OCI-LY3 (cell line): ENCODE measurements around the gene PRKACB.
"Not testable (repeated sequence)": the region's sequence is repeated elsewhere in the genome, so short reads cannot be mapped to it uniquely, and the experiment has no call there.

Experiments
- H2AFZ ChIP-seq: fragments of 200-600, 300-600 bp; shearing (Covaris generic); 2 replicates; pipeline ENCODE4 v1.6.0; 2014; ENCODE audit warnings: antibody characterized with exemption, low read depth, low read length
- H3K27ac ChIP-seq: fragments of 200-600, 300-600 bp; sonication (generic); 2 replicates; pipeline ENCODE4 v1.5.1; 2014; ENCODE audit warnings: mild to moderate bottlenecking, low read length, moderate library complexity, mixed read lengths
- H3K27me3 ChIP-seq: fragments of 200-600, 300-600 bp; sonication (generic); 2 replicates; pipeline ENCODE4 v1.6.1; 2014; ENCODE audit warnings: low read depth, low read length, mixed read lengths
- H3K36me3 ChIP-seq: fragments of 200-600, 300-600 bp; sonication (generic); replicated peaks from 2 replicates; pipeline ENCODE3; 2014; ENCODE audit warnings: low read depth, low read length, mixed read lengths
- H3K4me1 ChIP-seq: fragments of 300-600, 200-600 bp; sonication (generic); 2 replicates; pipeline ENCODE4 v1.6.1; 2014; ENCODE audit warnings: low read length, mixed read lengths
- H3K4me2 ChIP-seq: fragments of 200-600, 300-600 bp; sonication (generic); 2 replicates; pipeline ENCODE4 v1.6.1; 2014; ENCODE audit warnings: low read length, mixed read lengths
- H3K4me3 ChIP-seq: fragments of 300-600, 200-600 bp; sonication (generic); 2 replicates; pipeline ENCODE4 v1.5.1; 2014; ENCODE audit warnings: antibody characterized with exemption, mild to moderate bottlenecking, low read length, moderate library complexity
- H3K79me2 ChIP-seq: fragments of 300-600, 200-600 bp; shearing (Covaris generic); 2 replicates; pipeline ENCODE4 v1.6.1; 2014; ENCODE audit warnings: mild to moderate bottlenecking, low read length, mixed read lengths
- H3K9ac ChIP-seq: fragments of 300-600, 200-600 bp; shearing (Covaris generic); 2 replicates; pipeline ENCODE4 v1.6.0; 2014; ENCODE audit warnings: mild to moderate bottlenecking, low read length, moderate library complexity
- H3K9me3 ChIP-seq: fragments of 200-600, 300-600 bp; shearing (Covaris generic); 2 replicates; pipeline ENCODE4 v1.6.1; 2014; ENCODE audit warnings: low read length, mixed read lengths; ENCODE audit not compliant: insufficient read depth
- H4K20me1 ChIP-seq: fragments of 200-600, 300-600 bp; sonication (generic); 2 replicates; pipeline ENCODE4 v1.6.1; 2016; ENCODE audit warnings: low read length, mixed read lengths; ENCODE audit not compliant: insufficient read depth
- EZH2phosphoT487 ChIP-seq: fragments of 200-600 bp; shearing (Covaris generic); IDR thresholded peaks from 2 replicates; pipeline ENCODE4 v1.6.1; 2018; ENCODE audit warnings: antibody characterized with exemption, mixed run types, low read depth
- TF ChIP-seq, protein P1 (sequence below): fragments of 200-600, 300-600 bp; sonication (generic); IDR thresholded peaks from 2 replicates; pipeline ENCODE4 v1.5.1; 2014; ENCODE audit warnings: antibody characterized with exemption, low read length, low read depth

Gene PRKACB

DNA sequence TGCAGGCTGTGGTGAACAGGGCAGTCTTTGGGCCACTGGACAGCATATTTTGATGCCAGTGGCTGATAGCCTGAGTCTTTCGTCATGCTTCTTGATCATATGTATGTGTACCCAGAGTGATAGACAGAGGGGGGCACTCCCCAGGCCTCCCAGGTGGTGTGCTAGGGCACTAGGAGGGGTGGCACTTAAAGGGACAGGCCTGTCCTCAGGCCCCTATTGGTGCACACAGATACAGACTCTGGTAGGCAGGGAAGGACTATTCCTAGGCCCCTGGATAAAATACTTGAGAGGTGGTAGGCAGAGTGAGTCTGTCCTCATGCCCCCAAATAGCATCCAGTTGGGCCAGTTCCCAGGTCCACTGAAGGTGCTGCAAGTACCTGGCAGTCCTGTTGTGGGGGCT, 80.8 kb downstream of the PRKACB start:
- no peak for TF ChIP-seq EZH2phosphoT487
- no peak overlapping the region for H2AFZ ChIP-seq
- H3K4me1 ChIP-seq, result no peaks in the 10 kb centered on the region
- no peaks in the 10 kb centered on the region for H4K20me1 ChIP-seq
- no peak overlapping the region for H3K4me2 ChIP-seq
- H3K27me3 ChIP-seq, result no peaks in the 10 kb centered on the region
- no peak overlapping the region for H3K9ac ChIP-seq
- no peak overlapping the region for H3K27ac ChIP-seq
- H3K36me3 ChIP-seq, result peaks cover 3% of the 10 kb centered on the region
- no peaks in the 10 kb centered on the region for H3K79me2 ChIP-seq
- no peak overlapping the region for H3K4me3 ChIP-seq
- H3K9me3 ChIP-seq, result no peaks in the 10 kb centered on the region

DNA sequence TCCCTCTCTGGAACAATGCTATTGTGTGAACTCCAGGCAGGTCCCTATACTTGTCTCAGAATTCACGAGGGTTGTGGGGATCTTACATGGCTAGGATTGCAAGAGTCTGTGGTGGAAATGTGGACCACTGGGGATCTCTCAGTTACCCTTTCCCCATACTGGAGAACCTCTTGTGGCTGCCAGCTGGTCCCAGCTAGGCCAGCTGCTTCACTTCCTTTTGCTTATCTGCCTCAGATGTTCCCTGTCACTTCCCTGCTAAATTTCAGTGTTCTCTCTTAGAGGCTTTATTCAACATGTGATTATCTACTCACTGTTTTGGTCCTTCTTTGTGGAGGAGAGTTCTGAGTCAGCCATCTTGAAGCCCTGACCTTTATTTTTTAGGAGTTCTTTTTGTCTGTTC, 81.6 kb downstream of the PRKACB start:
- no peaks in the 10 kb centered on the region for H4K20me1 ChIP-seq
- no peak overlapping the region for H3K4me3 ChIP-seq
- H3K79me2 ChIP-seq, result no peaks in the 10 kb centered on the region
- peaks cover 3% of the 10 kb centered on the region for H3K36me3 ChIP-seq
- H3K9ac ChIP-seq, result no peak overlapping the region
- TF ChIP-seq EZH2phosphoT487, result no peak
- TF ChIP-seq, protein P1, sequence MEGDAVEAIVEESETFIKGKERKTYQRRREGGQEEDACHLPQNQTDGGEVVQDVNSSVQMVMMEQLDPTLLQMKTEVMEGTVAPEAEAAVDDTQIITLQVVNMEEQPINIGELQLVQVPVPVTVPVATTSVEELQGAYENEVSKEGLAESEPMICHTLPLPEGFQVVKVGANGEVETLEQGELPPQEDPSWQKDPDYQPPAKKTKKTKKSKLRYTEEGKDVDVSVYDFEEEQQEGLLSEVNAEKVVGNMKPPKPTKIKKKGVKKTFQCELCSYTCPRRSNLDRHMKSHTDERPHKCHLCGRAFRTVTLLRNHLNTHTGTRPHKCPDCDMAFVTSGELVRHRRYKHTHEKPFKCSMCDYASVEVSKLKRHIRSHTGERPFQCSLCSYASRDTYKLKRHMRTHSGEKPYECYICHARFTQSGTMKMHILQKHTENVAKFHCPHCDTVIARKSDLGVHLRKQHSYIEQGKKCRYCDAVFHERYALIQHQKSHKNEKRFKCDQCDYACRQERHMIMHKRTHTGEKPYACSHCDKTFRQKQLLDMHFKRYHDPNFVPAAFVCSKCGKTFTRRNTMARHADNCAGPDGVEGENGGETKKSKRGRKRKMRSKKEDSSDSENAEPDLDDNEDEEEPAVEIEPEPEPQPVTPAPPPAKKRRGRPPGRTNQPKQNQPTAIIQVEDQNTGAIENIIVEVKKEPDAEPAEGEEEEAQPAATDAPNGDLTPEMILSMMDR, result no peak
- no peaks in the 10 kb centered on the region for H3K9me3 ChIP-seq
- H3K27me3 ChIP-seq, result no peaks in the 10 kb centered on the region
- no peak overlapping the region for H3K4me2 ChIP-seq
- no peak overlapping the region for H2AFZ ChIP-seq
- H3K4me1 ChIP-seq, result no peaks in the 10 kb centered on the region
- no peak overlapping the region for H3K27ac ChIP-seq

DNA sequence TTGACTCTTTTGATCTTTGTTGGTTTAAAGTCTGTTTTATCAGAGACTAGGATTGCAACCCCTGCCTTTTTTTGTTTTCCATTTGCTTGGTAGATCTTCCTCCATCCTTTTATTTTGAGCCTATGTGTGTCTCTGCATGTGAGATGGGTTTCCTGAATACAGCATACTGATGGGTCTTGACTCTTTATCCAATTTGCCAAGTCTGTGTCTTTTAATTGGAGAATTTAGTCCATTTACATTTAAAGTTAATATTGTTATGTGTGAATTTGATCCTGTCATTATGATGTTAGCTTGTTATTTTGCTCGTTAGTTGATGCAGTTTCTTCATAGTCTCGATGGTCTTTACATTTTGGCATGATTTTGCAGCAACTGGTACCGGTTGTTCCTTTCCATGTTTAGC, 88.6 kb downstream of the PRKACB start:
- not testable (repeated sequence) for H3K4me2 ChIP-seq, H3K27me3 ChIP-seq, H3K79me2 ChIP-seq, H3K9ac ChIP-seq, H3K36me3 ChIP-seq, H3K27ac ChIP-seq, H2AFZ ChIP-seq, H4K20me1 ChIP-seq, H3K4me1 ChIP-seq, H3K4me3 ChIP-seq, H3K9me3 ChIP-seq

DNA sequence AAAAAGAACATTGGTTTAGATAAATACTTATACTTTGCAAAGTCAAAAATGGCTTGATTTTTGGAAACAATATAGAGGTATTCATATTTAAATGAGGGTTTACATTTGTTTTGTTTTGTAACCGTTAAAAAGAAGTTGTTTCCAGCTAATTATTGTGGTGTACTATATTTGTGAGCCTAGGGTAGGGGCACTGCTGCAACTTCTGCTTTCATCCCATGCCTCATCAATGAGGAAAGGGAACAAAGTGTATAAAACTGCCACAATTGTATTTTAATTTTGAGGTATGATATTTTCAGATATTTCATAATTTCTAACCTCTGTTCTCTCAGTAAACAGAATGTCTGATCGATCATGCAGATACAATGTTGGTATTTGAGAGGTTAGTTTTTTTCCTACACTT, 92.2 kb downstream of the PRKACB start:
- no peak overlapping the region for H3K27ac ChIP-seq
- no peaks in the 10 kb centered on the region for H3K4me1 ChIP-seq
- no peaks in the 10 kb centered on the region for H4K20me1 ChIP-seq
- no peaks in the 10 kb centered on the region for H3K79me2 ChIP-seq
- no peaks in the 10 kb centered on the region for H3K27me3 ChIP-seq
- no peak overlapping the region for H3K4me2 ChIP-seq
- H3K9ac ChIP-seq, result no peak overlapping the region
- H3K9me3 ChIP-seq, result no peaks in the 10 kb centered on the region
- no peak overlapping the region for H3K4me3 ChIP-seq
- TF ChIP-seq, protein P1, result no peak
- no peak overlapping the region for H2AFZ ChIP-seq
- H3K36me3 ChIP-seq, result no peaks in the 10 kb centered on the region

DNA sequence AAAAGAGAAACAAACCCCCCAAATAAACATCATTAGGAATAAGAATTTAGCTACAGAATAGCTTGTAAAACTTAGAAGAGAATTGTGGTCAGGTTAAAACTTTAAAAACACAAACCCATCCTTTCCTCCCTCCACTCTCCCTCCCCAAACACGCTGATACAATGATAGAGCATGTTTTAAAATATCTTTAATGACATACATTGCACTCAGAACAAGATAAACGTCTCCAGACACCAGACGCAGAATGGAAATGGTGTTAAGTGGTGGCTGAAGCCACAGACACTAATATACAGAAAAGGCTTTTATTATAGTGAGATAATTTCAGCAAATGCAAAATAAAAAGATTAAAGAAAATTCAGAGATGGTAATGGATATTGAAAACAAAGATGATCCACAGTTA, 98.6 kb downstream of the PRKACB start:
- no peaks in the 10 kb centered on the region for H3K9me3 ChIP-seq
- no peaks in the 10 kb centered on the region for H4K20me1 ChIP-seq
- H3K27ac ChIP-seq, result no peak overlapping the region
- H3K4me3 ChIP-seq, result no peak overlapping the region
- H3K36me3 ChIP-seq, result no peaks in the 10 kb centered on the region
- no peaks in the 10 kb centered on the region for H3K27me3 ChIP-seq
- no peaks in the 10 kb centered on the region for H3K79me2 ChIP-seq
- no peak overlapping the region for H3K4me2 ChIP-seq
- peaks cover 5% of the 10 kb centered on the region for H3K4me1 ChIP-seq
- H3K9ac ChIP-seq, result no peak overlapping the region
- TF ChIP-seq EZH2phosphoT487, result no peak
- TF ChIP-seq, protein P1, result no peak
- H2AFZ ChIP-seq, result no peak overlapping the region
